Adrenal gland (tissue), 5 donors: ENCODE results near the gene NKX2-2.

Experiments
- CTCF ChIP-seq, 6 experiments: fragments of 450-650 bp in 4 of 6; fragments of 200-600 bp in 2 of 6; sonication (generic) in 1 of 6; IDR thresholded peaks; 1 replicate in 5 of 6; 2 replicates in 1 of 6; pipeline versions ENCODE4 v1.5.1 to v1.8.0; 2016 to 2021; ENCODE audit warnings: antibody characterized with exemption in 6 of 6, mild to moderate bottlenecking in 2 of 6, moderate library complexity in 1 of 6
- POLR2A ChIP-seq, 2 donors: fragments of 450-650 bp; IDR thresholded peaks; one replicate each; pipeline ENCODE4 v1.6.1; 2017; ENCODE audit warnings: antibody characterized with exemption in 2 of 2, mild to moderate bottlenecking in 2 of 2, moderate library complexity in 1 of 2
- donor health status: DM: no; HTN: no; CAD: no.

GRCh38 chr20:21520702-21521595 is 7.1 kb upstream of the NKX2-2 start:
- TF ChIP-seq CTCF (IDR thresholded peaks at IDR 0.05) (no peak), POLR2A (IDR thresholded peaks at IDR 0.05) (no peak)
